Naive thymus-derived CD8-positive, alpha-beta T cell (primary cell): ENCODE data around the gene TEX261. TPM values are rescaled to one million over a fixed set of nuclear protein-coding genes. Genes with fewer than 3 reads are reported as not detected.
A peak's percentile ranks its signal among the peaks of the same experiment; 100 is the strongest.

ENCODE experiments used
- ATAC-seq, 2 donors: fragments of 150-1000 bp; cut with Tn5 transposase in 1 of 2; sonication (Bioruptor Pico), chemical (Tn5 transposase) in 1 of 2; 1 replicate in 1 of 2; 2 replicates in 1 of 2; pipeline ENCODE4 v1.10.0; 2021; ENCODE audit warnings: mild to moderate bottlenecking in 2 of 2, moderate library complexity in 2 of 2
- POLR2A ChIA-PET: fragments of 350-600 bp; sonication (Branson Sonifier 250); formaldehyde crosslinking; loops from one replicate; lab custom pipeline; 2021; ENCODE audit warnings: antibody characterized with exemption; lab: Charles Lee
- DNase-seq, 10 donors: peaks; one replicate each; pipeline versions ENCODE4 v3.0.0 to v3.0.0-alpha.2; 2020 to 2022
- H3K27ac Mint-ChIP-seq, 10 donors: one replicate each; pipeline ENCODE4 v1.8.0; 2020 to 2022; ENCODE audit warnings: mild to moderate bottlenecking in 10 of 10, mixed read lengths in 10 of 10, moderate library complexity in 4 of 10, inconsistent platforms in 1 of 10
- H3K27me3 Mint-ChIP-seq, 5 donors: one replicate each; pipeline ENCODE4 v1.8.0; 2021 to 2022; ENCODE audit warnings: mixed read lengths in 5 of 5
- H3K36me3 Mint-ChIP-seq, 3 donors: one replicate each; pipeline ENCODE4 v1.8.0; 2020 to 2022; ENCODE audit warnings: mixed read lengths in 3 of 3, mild to moderate bottlenecking in 2 of 3, inconsistent platforms in 1 of 3
- H3K4me1 Mint-ChIP-seq, 4 donors: one replicate each; pipeline ENCODE4 v1.8.0; 2021 to 2022; ENCODE audit warnings: mixed read lengths in 4 of 4
- H3K4me3 Mint-ChIP-seq, 10 donors: one replicate each; pipeline ENCODE4 v1.8.0; 2020 to 2022; ENCODE audit warnings: mild to moderate bottlenecking in 10 of 10, mixed read lengths in 10 of 10, moderate library complexity in 6 of 10, inconsistent platforms in 1 of 10
- H3K9me3 Mint-ChIP-seq, 9 donors: one replicate each; pipeline ENCODE4 v1.8.0; 2020 to 2022; ENCODE audit warnings: mixed read lengths in 9 of 9, mild to moderate bottlenecking in 3 of 9, inconsistent platforms in 1 of 9, moderate library complexity in 1 of 9
- polyA plus RNA-seq, 3 donors: library from polyadenylated mRNA; unstranded; fragments of 300-500 nt; fragmentation: Illumina TruSeq; gene quantifications; one replicate each; pipeline ENCODE4 v1.2.3, GENCODE V29; 2021
- total RNA-seq, 8 experiments: library from RNA in 2 of 8; stranded (reverse) in 2 of 8; gene quantifications; one replicate each; pipeline ENCODE4 v1.2.3 and lab custom pipeline; 2021 to 2026

Gene TEX261
- total and polyA plus RNA-seq, 5 experiments from 2014 or later, result 33.7 to 63.1 (median 40.6) TPM

DNA sequence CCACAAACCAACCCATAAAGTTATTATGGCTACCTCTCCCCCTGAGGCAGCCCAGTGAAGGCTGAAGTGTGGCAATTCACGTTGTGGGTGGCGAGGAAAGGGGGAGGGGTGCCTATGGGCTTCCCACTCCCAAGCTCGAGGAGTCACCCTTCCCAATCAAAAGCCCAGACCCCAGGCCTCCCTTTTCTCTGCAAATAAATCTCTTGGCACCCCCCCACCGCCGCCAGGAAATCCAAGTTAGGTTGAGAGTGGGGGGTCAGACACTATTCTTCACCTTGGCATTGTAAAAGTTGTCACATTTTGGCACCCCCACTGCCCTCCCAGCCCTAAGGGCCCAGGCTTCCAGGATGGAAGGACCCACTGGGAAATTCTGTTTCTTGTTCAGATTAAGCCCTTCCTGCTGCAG, 9.4 kb downstream of the TEX261 start:
- DNase-seq, result no peak
- peaks cover 9 to 25% (median 14%) of the 10 kb centered on the region in 4 donors for H3K4me1 Mint-ChIP-seq
- ATAC-seq, result no peak
- H3K27ac Mint-ChIP-seq, result peak overlapping the region in 6 of 10 donors; percentile 14 to 68 (median 27)
- H3K4me3 Mint-ChIP-seq, result no peak overlapping the region
- H3K27me3 Mint-ChIP-seq, result no peaks in the 10 kb centered on the region
- POLR2A ChIA-PET, result interaction anchor here (1.2 to 1.6 kb wide), 3 partner anchors 8 to 20 kb away, joined by 4 to 7 read pairs (median 4); no protein-coding TSS in a partner anchor
- H3K36me3 Mint-ChIP-seq, result peaks cover 0 to 45% (median 2%) of the 10 kb centered on the region in 3 donors
- no peaks in the 10 kb centered on the region for H3K9me3 Mint-ChIP-seq

DNA sequence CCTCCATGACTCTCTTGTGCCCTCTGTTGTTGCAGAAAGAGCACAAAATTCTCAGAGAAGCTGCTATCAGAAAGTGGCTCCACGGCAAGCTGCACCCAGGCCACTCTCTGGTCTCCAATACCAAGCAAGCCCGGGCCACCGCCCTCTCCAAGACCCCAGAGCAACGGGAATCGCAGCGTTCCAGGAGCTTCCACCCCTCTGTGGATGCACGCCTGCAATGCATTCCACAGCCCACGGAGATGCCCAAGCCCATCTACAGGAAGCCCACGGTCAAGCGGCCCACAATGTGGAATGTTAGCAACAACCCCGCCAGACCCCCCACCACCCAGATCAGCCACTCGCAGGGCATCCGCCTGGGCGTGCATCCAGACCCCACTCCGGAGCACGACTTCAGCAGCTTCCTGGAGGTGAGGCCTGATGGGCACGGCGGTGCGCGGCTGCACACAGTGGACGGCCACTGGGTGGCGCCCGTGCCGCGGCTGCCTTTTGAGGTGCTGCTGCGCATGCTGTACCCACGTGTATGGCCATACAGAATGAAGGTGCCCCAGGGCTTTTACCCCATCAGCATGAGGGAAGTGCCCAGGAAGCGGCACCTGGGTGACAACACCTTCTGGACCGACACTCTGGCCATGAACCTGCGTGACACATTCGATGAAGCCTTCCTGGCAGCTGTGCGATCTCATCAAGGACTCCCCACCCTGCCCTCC, 9.9 kb downstream of the TEX261 start:
- POLR2A ChIA-PET, result interaction anchor here (0.7 to 1.6 kb wide), 7 partner anchors 9 to 1185 kb away, joined by 3 to 7 read pairs (median 4); partner anchors contain the start of gene NAGK
- ATAC-seq (peak; percentile 100), DNase-seq (peak; percentile 75 to 87 (median 82))
- no peaks in the 10 kb centered on the region for H3K9me3 Mint-ChIP-seq
- peak overlapping the region in 7 of 10 donors; percentile 7 to 87 (median 56) for H3K27ac Mint-ChIP-seq
- H3K36me3 Mint-ChIP-seq, result peaks cover 0 to 40% (median 2%) of the 10 kb centered on the region in 3 donors
- no peaks in the 10 kb centered on the region for H3K27me3 Mint-ChIP-seq
- peak overlapping the region in 9 of 10 donors; percentile 14 to 68 (median 50) for H3K4me3 Mint-ChIP-seq
- H3K4me1 Mint-ChIP-seq, result peaks cover 9 to 25% (median 14%) of the 10 kb centered on the region in 4 donors

GRCh38 chr2:70984228-70984575, 10.5 kb downstream of the TEX261 start:
- Mint-ChIP-seq H3K27ac (peak overlapping the region in 2 of 10 donors; percentile 59 to 83), H3K9me3 (no peaks in the 10 kb centered on the region), H3K4me1 (peaks cover 9 to 26% (median 14%) of the 10 kb centered on the region in 4 donors), H3K4me3 (peak overlapping the region in 2 of 10 donors; percentile 50 to 53), H3K36me3 (peaks cover 0 to 35% (median 2%) of the 10 kb centered on the region in 3 donors), H3K27me3 (no peaks in the 10 kb centered on the region)
- ATAC-seq, result no peak
- DNase-seq, result no peak
- POLR2A ChIA-PET, result interaction anchor here (0.7 to 1.6 kb wide), 7 partner anchors 9 to 1185 kb away, joined by 3 to 7 read pairs (median 4); partner anchors contain the start of gene NAGK

GRCh38 chr2:70983506-70984227, 11.0 kb downstream of the TEX261 start:
- peaks cover 0 to 30% (median 2%) of the 10 kb centered on the region in 3 donors for H3K36me3 Mint-ChIP-seq
- H3K9me3 Mint-ChIP-seq, result no peaks in the 10 kb centered on the region
- no peak overlapping the region for H3K4me3 Mint-ChIP-seq
- peak overlapping the region in 2 of 10 donors; percentile 72 to 73 for H3K27ac Mint-ChIP-seq
- no peaks in the 10 kb centered on the region for H3K27me3 Mint-ChIP-seq
- no peak for ATAC-seq
- DNase-seq, result no peak
- POLR2A ChIA-PET, result interaction anchor here (0.6 to 1.6 kb wide), 7 partner anchors 10 to 1184 kb away, joined by 3 to 4 read pairs (median 4); partner anchors contain the start of gene NAGK
- H3K4me1 Mint-ChIP-seq, result peaks cover 9 to 26% (median 14%) of the 10 kb centered on the region in 4 donors

GRCh38 chr2:70982971-70983370, 11.7 kb downstream of the TEX261 start:
- POLR2A ChIA-PET, result interaction anchor here (0.6 to 1.0 kb wide), 4 partner anchors 14 to 689 kb away, joined by 3 to 4 read pairs (median 3); partner anchors contain the start of genes NAGK and SNRPG
- no peak for DNase-seq
- H3K4me3 Mint-ChIP-seq, result no peak overlapping the region
- no peaks in the 10 kb centered on the region for H3K9me3 Mint-ChIP-seq
- ATAC-seq, result no peak
- H3K36me3 Mint-ChIP-seq, result peaks cover 0 to 23% (median 0%) of the 10 kb centered on the region in 3 donors
- no peaks in the 10 kb centered on the region for H3K27me3 Mint-ChIP-seq
- peaks cover 12 to 29% (median 18%) of the 10 kb centered on the region in 4 donors for H3K4me1 Mint-ChIP-seq
- peak overlapping the region in 3 of 10 donors; percentile 41 to 72 (median 57) for H3K27ac Mint-ChIP-seq

GRCh38 chr2:70981866-70982810, 12.5 kb downstream of the TEX261 start:
- POLR2A ChIA-PET, result interaction anchor here (0.6 kb wide), 2 partner anchors 15 to 688 kb away, joined by 3 read pairs; partner anchors contain the start of gene SNRPG
- H3K27me3 Mint-ChIP-seq, result no peaks in the 10 kb centered on the region
- no peak overlapping the region for H3K4me3 Mint-ChIP-seq
- no peaks in the 10 kb centered on the region for H3K9me3 Mint-ChIP-seq
- DNase-seq (no peak), ATAC-seq (no peak)
- peaks cover 16 to 36% (median 26%) of the 10 kb centered on the region in 4 donors for H3K4me1 Mint-ChIP-seq
- H3K27ac Mint-ChIP-seq, result peak overlapping the region in 1 of 10 donors; percentile 17
- peaks cover 0 to 15% (median 0%) of the 10 kb centered on the region in 3 donors for H3K36me3 Mint-ChIP-seq

GRCh38 chr2:70981421-70981820, 13.3 kb downstream of the TEX261 start:
- POLR2A ChIA-PET, result no interaction called here
- ATAC-seq (no peak), DNase-seq (no peak)
- Mint-ChIP-seq H3K4me1 (peaks cover 18 to 41% (median 32%) of the 10 kb centered on the region in 4 donors), H3K4me3 (no peak overlapping the region), H3K36me3 (peaks cover 0 to 9% (median 0%) of the 10 kb centered on the region in 3 donors), H3K27me3 (no peaks in the 10 kb centered on the region), H3K27ac (no peak overlapping the region), H3K9me3 (no peaks in the 10 kb centered on the region)

DNA sequence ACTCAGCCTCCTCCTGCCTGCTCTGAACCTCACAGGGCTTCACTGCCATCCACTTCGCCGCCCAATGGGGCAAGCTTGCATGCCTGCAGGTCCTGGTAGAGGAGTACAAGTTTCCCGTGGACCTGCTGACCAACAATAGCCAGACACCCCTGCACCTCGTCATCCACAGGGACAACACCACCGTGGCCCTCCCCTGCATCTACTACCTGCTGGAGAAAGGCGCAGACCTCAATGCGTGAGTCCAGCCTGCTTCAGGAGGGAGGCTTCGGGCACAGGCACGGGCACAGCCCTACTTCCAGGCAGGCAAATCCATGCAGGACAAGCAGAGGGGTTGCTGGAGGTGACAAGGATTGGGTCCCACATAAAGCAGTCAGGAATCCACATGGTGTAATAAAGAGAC, 15.0 kb downstream of the TEX261 start:
- H3K36me3 Mint-ChIP-seq, result peaks cover 0 to 2% (median 0%) of the 10 kb centered on the region in 3 donors
- no peaks in the 10 kb centered on the region for H3K9me3 Mint-ChIP-seq
- peaks cover 13 to 29% (median 24%) of the 10 kb centered on the region in 4 donors for H3K4me1 Mint-ChIP-seq
- peak overlapping the region; percentile 45 to 88 (median 67) for H3K4me3 Mint-ChIP-seq
- DNase-seq (no peak), ATAC-seq (no peak)
- POLR2A ChIA-PET, result interaction anchor here (0.7 to 2.0 kb wide), 4 partner anchors 14 to 595 kb away, joined by 3 to 9 read pairs (median 5); partner anchors contain the start of gene NAGK
- H3K27ac Mint-ChIP-seq, result no peak overlapping the region
- H3K27me3 Mint-ChIP-seq, result peaks cover 0 to 1% (median 0%) of the 10 kb centered on the region in 5 donors

DNA sequence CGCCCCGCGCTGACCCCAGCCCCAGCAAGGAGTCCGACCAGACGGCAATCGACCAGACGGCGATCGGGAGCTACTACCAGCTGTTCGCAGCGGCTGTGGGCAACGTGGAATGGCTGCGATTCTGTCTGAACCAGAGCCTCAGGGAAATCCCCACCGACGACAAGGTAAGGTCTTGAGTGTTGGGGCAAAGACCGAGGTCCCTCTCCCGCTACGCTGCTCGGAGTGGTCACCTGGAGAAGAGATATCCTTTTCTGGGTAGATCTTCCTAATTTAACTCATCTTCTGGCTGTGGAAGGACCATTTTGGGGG, 15.5 kb downstream of the TEX261 start:
- POLR2A ChIA-PET, result interaction anchor here (1.4 to 2.0 kb wide), 3 partner anchors 15 to 89 kb away, joined by 3 to 9 read pairs (median 6); partner anchors contain the start of gene NAGK
- peak in 1 of 10 donors; percentile 17 for DNase-seq
- H3K9me3 Mint-ChIP-seq, result no peaks in the 10 kb centered on the region

DNA sequence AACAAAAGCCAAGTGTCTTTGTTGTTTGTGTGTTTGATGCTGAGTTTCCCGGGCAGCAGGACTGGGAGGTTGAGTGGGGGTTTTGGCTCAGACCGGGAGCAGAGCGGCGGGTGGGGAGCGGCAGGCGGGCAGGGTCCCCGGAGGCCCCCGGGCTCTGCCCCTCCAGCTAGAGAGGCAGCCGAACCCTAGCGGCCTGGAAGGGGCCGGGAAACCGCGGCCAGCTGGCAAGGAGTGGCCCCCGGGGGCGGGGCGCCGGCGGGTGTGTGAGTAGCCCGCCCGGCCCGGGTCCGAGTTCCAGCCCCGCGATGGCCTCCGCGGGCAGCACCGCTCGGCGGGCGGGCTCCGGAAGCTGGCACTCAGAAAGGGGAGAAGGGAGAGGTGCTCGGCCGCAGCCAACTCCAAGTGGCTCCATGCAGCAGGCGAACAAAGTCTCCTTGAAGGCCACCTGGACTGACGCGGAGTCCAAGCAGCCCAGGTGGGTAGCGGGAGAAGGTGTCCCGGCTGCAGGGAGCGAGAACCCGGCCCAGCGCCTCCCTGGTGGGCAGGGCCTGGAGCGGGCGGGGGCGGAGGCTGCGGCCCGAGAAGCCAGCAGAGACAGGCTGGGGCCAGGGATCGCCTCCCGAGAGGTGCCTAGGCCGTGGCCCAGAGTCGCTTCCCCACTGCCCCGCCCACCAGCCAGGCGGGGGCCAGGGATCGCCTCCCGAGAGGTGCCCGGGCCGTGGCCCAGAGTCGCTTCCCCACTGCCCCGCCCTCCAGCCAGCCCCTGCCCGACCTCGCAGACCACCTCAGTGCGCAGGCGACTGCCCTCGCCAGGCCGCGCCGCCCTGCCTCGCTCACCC, 16.1 kb downstream of the TEX261 start, which contains the start of gene ANKRD53:
TSS of gene ANKRD53 (plus strand) at position 290 of the 839 bp plus-strand sequence. CDS start at position 306, 16 bp downstream.
- H3K4me1 Mint-ChIP-seq, result peaks cover 9 to 23% (median 19%) of the 10 kb centered on the region in 4 donors
- no peaks in the 10 kb centered on the region for H3K9me3 Mint-ChIP-seq
- H3K36me3 Mint-ChIP-seq, result no peaks in the 10 kb centered on the region
- ATAC-seq, result peak; percentile 43 to 65
- DNase-seq, result peak in 5 of 10 donors; percentile 16 to 35 (median 23)
- POLR2A ChIA-PET, result interaction anchor here (0.8 to 2.0 kb wide), 4 partner anchors 14 to 152 kb away, joined by 3 to 9 read pairs (median 5); partner anchors contain the start of genes MPHOSPH10 and NAGK
- peaks cover 0 to 7% (median 1%) of the 10 kb centered on the region in 5 donors for H3K27me3 Mint-ChIP-seq
- peak within 1 kb of the TSS; percentile 67 to 96 (median 92) for H3K27ac Mint-ChIP-seq
- peak within 1 kb of the TSS; percentile 80 to 93 (median 88) for H3K4me3 Mint-ChIP-seq

More for the DNA sequence above, 15.5 kb downstream of the TEX261 start:
- Mint-ChIP-seq H3K4me1 (peaks cover 9 to 25% (median 19%) of the 10 kb centered on the region in 4 donors), H3K4me3 (peak overlapping the region; percentile 45 to 88 (median 67)), H3K27ac (peak overlapping the region in 5 of 10 donors; percentile 29 to 75 (median 70)), H3K36me3 (no peaks in the 10 kb centered on the region), H3K27me3 (peaks cover 0 to 4% (median 0%) of the 10 kb centered on the region in 5 donors)
- peak; percentile 3 to 7 for ATAC-seq
